ENCODE data around the gene VLDLR.

The VLDLR gene

DNA sequence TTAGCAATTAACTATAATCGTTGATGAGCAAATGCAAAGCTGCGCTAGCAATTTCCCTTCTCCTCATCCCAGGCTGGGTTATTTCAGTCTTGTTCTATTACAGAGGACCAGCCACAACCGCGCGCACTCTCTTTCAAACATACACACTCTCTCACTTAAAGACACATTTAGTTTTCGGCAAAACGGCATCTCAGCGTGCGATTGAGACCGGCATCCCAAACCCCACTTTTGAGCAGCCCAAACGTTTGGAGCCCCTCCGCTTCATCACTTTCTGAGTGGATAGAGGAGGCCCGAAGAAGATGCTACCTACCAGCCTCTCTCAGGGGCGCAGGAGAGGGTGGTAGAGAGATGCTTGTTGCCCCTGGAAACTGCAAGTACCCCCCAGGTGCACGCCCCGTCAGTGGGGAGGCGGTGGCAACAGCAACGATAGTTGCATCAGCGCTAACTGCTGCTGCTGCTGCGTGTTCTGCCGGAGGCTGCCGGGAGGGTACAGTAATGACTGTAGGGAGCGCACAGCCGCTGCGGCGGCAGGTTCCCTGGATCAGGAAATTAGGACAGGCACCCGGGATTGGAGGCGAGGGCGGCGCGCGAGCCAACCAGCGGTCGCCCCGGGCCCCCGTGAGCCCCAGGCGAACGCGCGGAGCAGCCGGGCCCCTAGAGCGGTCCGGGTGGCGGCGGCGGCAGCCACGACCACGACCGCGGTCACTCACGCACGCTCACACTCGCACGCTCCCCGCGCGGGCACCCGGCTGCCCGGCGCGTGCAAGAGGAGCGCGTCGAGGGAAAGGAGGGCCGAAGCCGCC is 467 bp upstream of the VLDLR start:
- DNase-seq (ENCODE audit: low spot score) = no peak

DNA sequence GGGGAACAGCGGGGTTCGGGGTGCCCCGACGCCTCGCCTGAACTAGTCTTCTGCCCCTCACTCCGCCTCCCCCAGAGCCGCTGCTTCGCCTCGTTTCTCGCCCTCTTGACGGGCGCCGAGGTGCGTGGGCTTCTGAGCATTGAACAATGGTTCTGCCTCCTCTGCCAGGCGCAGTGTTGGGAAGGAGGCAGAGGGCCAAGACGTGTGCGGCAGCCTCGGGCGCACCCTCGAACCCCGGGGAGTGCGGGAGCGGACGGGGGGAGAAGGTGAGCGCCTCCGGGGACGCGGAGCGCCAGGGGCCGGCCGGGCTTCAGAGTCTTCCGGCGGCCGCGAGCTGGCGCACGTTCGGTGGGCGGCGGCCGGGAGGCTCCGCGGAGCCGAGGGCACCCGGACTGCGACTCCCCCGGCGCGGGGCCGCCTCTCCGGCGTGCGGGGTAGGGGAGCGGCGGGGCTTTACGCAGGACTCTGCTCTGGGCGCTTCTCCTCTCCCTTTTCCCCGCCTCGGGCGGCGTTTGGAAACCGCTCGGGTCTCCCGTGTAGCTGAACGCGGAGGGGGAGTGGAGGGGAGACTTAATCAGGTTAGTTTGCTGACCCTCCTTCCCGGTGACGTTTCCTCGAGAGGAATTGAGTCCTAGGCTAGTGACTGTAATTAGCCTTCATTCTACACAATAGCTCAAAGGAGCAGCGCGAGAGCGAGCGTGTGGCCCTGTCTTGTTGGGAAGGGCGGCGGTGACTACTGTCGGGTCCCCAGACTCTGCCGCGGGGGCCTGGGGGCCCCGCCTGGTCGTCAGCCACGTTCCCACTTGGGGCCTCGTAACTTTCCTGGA is 1.1 kb downstream of the VLDLR start:
- peak; percentile 27 for DNase-seq (ENCODE audit: low spot score)

DNA sequence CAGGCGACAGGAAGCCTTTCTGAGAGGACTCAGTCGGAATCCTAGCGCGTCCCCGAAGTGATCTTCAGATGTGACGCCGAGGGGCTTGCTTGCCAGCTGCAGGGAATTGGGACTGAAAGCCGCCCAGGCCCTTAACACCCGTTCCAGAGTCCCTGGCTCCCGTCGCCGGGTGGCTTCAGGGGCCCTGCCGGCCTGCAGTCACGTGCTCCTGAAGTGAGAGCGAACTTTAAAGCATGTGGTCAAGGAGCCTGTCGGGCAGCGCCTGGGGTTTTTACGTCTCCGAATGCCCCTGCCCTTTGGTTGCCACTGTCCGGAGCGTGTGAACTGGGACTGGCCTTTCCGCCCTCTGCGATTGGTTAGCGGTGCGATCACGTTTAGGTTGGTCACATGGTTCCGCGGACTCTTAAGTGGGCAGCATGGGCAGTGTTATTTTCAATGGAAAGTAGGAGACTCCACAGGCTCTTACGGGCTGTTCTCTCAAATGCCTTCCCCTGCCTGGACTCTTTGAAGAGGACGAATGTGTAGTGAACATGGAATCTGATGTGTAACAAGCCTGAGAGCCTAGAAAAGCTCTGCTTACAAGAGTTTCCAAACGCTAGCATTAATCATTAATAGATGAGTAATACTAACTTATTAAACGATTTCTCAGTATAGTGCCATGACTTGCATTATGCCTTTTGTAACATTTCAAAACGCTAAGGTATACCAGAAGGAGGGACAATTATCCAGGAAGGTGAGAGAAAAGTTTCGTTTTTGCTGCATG is 1.9 kb downstream of the VLDLR start:
- DNase-seq (ENCODE audit: low spot score) = no peak

DNA sequence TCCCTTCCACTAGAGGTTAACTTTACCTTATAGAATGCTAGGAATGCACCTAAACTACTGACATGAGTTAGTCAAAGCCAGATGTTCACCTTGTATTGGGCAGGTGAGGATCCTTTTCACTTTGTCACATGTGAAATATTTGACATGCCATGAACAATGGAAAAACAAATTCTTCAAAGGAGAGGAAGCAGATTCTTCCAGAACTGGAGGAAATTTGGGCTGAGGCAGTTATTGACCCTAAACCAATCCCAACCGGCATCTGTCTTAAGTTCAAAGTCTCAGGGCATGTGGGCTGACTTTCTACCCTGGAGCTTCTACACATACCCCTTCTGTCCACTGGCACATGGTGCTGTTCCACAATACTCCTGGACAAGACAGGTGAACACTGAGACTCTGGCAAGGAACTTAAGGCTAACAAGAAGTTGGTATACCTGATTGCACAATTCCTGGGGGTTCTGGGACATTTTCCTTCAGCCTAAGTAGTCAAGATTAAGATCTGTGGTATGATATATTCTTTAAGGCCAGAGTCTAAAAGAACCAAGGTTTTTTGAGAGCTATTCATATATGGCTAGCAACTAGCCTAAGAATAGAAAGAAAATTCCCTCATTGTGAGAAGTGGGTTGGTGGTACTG is 2.6 kb downstream of the VLDLR start:
- no peak for DNase-seq (ENCODE audit: low spot score)

DNA sequence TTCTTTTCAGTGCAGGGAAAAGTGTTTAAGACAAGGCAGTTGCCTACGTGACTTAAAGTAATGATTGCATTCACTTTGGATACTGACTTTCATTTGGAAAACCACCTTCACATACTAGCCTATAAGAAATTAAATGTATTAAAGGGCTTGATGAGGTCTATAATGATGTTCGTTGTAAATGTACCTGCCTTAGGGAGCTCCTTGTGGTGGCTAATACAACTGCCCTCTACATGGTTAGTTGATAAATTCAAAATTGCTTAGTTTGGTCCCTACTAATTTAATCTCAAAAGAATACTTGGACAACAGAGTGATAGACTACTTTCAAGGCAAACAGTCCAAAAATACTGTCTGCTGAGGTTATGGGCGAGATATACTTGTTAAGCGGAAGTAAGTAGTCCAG is 3.8 kb downstream of the VLDLR start:
- no peak for DNase-seq (ENCODE audit: low spot score)

DNA sequence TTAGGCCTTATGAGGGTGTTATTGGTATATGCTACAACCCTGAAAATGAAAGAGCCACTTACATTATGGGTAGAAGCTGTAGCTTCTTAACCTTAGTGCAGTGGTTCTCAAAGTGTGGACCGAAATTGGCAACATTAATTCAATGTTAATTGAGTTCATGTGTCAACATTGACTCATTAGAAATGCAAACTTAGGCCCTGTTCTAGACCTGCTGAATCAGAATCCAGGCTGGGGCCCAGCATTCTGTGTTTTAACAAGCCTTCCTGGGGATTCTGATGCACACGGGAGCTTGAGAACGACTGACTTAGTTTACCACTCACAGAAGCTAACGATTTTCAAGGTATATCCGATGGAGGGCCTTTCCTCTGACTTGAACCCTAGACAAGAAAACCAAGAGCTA is 7.3 kb downstream of the VLDLR start:
- DNase-seq (ENCODE audit: low spot score) = no peak

DNA sequence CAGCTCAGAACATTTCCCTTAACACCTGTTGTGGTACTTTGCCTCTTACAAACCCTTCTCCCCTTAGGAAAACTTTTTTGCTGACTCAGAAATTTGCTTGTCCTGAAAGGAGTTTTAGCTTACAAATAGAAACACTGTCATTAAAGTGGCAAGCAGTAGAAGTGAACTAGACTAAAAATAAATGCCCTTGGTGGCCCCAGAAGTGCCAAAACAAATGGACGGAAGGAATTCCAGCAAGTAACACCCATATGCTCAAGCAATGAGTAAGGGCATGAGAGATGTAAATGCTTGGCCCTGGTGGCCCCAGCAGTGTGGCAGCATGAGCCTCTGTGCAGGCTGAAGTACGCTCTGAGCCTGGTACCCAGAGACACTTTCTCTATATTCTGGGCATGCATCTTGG is 8.6 kb downstream of the VLDLR start:
- no peak for DNase-seq (ENCODE audit: low spot score)

DNA sequence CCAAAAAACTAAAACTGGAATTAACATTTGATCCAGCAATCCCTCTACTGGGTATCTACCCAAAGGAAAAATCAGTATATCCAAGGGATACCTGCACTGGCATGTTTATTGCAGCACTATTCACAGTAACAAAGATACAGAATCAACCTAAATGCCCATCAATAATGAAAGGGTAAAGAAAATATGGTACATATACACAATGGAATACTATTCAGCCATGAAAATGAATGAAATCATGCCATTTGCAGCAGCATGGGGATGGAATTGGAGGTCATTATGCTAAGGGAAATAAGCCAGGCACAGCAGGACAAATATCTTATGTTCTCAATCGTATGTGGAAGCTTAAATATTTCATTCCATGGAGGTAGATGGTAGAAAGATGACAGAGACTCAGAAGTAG is 9.7 kb downstream of the VLDLR start:
- no peak for DNase-seq (ENCODE audit: low spot score)

DNA sequence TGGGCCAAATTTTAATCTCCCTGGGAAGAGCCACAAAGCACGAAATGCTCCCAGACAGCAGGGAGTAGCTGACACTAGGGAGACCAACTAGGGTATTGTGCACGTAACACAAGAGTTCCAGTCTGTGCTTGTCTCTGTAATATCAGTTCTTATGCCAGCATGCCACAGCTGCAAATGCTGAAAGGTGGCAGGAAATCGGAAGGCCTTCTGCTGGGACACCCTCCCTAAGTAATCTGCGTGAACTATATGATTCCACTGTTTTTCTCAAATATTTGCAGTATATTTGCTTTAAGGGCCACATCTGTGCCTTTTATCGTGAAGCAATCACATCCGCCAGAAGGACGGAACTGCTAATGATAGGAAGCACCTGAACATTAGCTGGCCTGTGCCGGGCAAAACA is 12.6 kb downstream of the VLDLR start:
- no peak for DNase-seq (ENCODE audit: low spot score)

DNA sequence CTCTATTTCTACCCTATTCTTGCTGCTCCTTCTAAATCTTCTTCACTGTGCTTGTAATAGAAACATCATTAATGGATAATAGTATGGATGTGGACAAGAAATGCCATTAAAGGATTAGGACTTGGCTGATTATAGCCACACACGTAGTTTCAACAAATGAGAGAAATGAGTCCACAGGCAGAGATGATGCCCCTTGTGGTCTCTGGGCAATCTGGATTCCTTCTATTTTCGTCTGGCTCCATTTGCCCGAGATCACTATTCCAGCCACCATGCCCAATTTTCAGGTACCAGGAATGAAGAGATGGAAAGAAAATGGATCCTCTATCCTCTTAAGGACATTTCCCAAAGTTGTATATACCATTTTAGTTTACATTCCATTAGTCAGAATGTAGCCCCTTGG is 13.2 kb downstream of the VLDLR start:
- no peak for DNase-seq (ENCODE audit: low spot score)

DNA sequence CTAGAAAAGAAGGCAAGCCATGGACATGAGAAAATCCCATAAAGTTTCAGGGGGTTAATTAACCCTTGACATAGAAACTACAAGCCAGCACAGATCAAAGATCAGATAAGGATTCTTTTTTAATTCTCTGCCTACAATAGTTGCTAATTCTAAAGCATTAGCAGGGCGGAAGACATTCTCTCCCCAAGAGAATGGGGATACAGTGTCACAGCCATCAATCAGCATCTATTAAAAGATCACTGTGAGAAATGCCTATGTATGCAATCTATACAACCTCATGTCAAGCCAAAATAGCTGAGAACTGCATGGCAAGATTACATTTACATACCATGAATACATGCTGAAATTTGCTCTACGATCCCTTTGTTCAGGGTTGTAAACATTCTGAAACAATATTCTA is 14.3 kb downstream of the VLDLR start:
- no peak for DNase-seq (ENCODE audit: low spot score)

DNA sequence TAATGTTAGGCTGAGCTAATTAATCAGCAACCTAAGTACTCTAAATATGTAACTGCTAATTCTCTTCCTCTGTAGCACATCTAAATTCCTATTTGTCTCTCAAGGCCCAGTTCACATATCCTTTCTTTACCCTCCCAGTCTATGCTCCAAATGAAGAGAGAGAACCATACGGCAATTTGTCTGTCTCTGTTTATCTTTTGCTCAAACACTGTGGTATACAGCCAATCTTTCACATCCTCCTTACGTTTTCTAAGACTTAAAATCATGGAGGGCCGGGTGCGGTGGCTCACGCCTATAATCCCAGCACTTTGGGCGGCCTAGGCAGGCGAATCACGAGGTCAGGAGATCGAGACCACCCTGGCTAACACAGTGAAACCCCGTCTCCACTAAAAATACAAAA is 15.8 kb downstream of the VLDLR start:
- DNase-seq (ENCODE audit: low spot score) = no peak

DNA sequence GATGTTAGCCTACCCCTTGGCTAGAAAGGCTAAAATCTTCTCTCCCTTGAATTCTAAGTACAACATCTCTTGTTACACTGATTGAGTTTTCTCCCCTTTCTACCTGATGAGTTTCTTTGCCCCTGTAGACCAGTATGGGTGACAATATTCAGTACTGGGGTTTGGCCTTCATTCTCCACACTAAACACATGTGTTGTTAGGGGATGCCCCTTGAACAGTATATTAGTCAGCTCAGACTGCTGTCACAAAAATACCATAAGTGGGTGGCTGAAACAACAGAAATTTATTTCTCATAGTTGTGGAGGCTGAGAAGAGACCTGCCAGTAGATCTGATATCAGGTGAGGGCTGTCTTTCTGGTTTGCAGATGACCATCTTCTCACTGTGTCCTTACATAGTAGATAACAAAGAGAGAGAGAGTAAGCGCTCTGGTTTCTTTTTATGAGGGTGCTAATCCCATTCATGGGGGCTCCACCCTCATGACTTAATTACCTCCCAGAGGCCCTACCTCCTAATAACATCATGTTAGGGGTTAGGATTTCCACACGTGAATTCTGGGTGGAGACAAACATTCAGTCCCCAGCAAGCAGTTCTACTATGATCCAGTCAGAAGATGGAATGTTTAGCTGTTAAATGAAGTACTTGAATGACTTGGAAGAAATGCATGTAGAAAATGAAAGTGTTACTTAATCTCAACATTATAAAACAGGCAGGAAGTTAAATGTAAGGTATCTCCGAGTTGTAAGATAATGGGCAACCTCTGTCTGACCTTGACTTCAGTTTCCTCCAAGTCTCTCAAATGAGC is 17.5 kb downstream of the VLDLR start:
- DNase-seq (ENCODE audit: low spot score) = no peak

DNA sequence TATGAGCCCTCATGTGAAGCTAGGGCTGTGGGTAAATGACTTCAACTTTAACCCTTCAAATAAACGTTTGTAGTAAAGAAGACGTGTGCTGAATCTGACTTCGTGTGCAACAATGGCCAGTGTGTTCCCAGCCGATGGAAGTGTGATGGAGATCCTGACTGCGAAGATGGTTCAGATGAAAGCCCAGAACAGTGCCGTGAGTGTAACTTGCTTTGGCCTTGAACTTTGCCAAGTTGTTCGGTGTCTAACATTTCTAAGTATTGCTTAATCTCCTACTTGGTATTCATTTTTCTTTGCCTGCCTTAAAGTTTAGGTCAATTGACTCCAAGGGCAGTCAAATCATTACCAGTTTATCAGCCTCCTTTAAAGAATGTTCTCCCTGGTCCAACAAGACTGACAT is 18.2 kb downstream of the VLDLR start:
- DNase-seq (ENCODE audit: low spot score) = no peak

DNA sequence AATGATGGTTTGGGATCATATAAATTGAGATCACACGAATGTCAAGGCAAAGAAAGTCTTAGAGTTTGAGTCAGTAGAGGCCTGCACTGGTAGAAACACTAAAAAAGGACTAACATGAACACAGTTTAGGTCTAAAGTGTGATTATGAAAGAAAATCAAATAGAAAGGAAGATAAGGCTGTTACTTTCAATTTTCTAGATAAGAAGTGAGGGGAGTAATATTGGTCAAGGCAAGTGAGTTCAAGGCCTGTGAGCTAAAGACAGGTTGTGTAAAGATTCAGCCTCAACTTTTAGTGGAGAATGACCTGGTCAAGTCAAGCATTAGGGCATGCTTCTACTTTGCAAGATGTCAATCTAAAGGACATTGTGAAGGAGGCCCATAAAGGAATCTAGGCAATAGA is 19.0 kb downstream of the VLDLR start:
- DNase-seq (ENCODE audit: low spot score) = no peak

DNA sequence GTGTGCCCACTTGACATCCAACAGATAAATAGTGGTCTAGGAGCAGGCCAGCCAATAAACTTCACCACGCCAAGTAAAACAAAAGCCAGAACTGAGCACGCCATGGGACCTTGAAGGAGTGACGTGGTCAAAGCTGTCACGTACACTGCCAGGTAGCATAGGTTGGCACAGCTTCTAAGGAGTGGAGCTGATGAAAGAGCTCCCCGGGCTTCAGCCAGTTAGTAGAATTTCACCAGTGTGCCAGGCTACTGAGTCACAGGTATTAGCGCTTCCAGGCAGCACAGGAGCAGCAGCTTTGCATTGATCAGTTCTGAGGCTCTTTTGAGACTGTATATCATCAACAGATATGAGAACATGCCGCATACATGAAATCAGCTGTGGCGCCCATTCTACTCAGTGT is 19.4 kb downstream of the VLDLR start:
- DNase-seq (ENCODE audit: low spot score) = no peak

DNA sequence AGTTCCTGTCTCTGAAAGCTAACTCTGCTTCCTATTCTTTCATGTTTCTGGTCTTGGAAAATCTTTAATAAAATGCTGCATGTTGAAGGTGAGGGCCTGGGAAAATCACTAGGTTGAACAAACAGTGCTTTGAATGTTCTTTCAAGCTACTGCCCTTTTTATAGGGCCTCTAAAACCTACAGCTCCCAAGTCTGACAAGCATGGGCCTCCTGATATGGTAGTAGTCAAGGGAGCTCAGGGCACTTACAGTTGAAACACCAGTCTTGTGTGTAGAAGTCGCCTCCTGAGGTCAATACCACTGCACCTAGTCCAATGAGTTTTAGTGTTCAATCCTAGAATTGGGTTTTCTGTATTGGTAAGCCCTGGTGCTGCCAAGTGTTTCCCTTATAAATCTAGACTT is 20.5 kb downstream of the VLDLR start:
- DNase-seq (ENCODE audit: low spot score) = no peak

DNA sequence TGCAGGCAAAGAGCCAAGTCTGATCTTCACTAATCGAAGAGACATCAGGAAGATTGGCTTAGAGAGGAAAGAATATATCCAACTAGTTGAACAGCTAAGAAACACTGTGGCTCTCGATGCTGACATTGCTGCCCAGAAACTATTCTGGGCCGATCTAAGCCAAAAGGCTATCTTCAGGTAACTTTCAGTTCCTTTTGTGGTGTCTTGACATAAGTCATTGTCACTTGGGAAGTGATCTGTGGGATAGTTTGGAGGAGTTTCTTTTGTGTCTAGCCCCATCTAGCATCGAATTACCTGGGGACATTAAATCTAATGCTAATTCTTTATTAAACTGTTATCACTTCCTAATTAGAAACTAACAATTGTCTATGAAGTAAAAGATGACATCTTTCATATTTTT is 24.0 kb downstream of the VLDLR start:
- DNase-seq (ENCODE audit: low spot score) = no peak

DNA sequence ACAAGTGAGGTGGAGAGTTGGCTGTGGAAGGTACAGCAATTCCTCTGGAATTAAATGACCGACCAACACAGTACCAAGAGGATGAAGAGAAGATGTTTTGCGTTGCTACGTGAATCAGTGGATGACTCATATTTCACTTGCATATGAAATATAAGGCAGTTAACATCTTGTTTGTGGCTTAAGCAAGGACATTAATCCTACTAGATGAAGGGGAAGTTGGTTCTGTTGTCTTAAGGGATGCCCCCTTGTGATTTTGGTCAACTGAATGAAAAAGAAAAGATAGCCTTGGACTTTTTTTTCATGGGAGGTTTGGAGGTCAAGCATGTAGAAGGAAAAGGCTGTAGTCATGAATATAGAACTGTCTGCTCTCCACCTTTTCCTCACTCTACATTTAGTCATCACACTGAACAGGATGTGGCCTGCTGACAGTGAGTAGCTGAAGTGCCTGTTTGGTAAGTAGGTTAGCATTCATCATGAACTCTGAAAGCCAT is 33.9 kb downstream of the VLDLR start:
- no peak for DNase-seq (ENCODE audit: low spot score)

DNA sequence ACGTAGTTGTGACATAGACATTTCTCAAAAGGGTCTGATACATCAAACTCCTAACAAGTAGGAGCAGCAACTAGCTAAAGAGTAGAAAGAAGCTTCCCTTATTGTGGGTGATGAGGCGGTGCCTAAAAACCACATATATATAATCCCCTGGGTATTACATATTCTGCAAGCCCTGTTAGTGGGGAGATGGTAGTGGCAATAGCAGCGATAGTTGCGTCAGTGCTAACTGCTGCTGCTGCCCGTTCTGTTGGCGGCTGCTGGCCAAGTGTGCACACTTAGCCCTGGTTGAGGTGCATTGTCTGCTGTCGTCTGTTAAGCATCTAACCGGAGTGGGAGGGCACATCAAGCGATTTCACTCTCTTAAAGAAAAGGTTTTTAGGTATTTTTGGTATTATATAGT is 35.8 kb downstream of the VLDLR start:
- DNase-seq (ENCODE audit: low spot score) = peak; percentile 41

DNA sequence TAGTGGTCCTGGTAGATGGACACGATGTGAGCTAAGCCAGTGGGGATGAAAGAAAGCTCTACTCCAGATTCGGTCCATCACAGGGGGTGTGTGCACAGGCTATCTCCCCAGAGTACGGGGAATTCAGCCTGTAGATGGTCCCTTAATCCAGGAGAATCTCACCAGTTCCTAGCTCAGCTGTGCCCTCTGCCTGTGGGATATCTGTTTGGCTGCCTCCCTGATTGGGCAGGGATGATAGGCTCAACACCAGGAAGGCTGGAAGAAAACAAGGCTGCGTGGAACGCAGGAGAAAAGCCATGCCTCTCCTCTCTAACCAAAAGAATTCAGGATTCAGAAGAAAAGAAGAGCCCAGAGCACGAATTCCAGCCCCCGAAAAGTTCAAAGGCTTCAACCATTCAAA is 40.9 kb downstream of the VLDLR start:
- DNase-seq (ENCODE audit: low spot score) = no peak

Data from germinal center (tissue), 1 donor.